ENCODE data around the gene LRP1.

GRCh38 chr12:57107456-57108155, 20.7 kb upstream of the LRP1 start:
- no peak for TF ChIP-seq CTCF (IDR thresholded peaks at IDR 0.05)
- TF ChIP-seq SIN3A (IDR thresholded peaks at IDR 0.05; ENCODE audit: borderline replicate concordance, insufficient read depth, low read depth, low read length) = no peak
- TF ChIP-seq, protein P1, sequence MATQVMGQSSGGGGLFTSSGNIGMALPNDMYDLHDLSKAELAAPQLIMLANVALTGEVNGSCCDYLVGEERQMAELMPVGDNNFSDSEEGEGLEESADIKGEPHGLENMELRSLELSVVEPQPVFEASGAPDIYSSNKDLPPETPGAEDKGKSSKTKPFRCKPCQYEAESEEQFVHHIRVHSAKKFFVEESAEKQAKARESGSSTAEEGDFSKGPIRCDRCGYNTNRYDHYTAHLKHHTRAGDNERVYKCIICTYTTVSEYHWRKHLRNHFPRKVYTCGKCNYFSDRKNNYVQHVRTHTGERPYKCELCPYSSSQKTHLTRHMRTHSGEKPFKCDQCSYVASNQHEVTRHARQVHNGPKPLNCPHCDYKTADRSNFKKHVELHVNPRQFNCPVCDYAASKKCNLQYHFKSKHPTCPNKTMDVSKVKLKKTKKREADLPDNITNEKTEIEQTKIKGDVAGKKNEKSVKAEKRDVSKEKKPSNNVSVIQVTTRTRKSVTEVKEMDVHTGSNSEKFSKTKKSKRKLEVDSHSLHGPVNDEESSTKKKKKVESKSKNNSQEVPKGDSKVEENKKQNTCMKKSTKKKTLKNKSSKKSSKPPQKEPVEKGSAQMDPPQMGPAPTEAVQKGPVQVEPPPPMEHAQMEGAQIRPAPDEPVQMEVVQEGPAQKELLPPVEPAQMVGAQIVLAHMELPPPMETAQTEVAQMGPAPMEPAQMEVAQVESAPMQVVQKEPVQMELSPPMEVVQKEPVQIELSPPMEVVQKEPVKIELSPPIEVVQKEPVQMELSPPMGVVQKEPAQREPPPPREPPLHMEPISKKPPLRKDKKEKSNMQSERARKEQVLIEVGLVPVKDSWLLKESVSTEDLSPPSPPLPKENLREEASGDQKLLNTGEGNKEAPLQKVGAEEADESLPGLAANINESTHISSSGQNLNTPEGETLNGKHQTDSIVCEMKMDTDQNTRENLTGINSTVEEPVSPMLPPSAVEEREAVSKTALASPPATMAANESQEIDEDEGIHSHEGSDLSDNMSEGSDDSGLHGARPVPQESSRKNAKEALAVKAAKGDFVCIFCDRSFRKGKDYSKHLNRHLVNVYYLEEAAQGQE (IDR thresholded peaks at IDR 0.05; ENCODE audit: insufficient read depth in 1 of 2, low read depth in 2 of 2, low read length in 1 of 2) = no peak
